ENCODE results near the gene AGRN.
"Not testable (repeated sequence)": the region's sequence is repeated elsewhere in the genome, so short reads cannot be mapped to it uniquely, and the experiment has no call there.

AGRN gene

DNA sequence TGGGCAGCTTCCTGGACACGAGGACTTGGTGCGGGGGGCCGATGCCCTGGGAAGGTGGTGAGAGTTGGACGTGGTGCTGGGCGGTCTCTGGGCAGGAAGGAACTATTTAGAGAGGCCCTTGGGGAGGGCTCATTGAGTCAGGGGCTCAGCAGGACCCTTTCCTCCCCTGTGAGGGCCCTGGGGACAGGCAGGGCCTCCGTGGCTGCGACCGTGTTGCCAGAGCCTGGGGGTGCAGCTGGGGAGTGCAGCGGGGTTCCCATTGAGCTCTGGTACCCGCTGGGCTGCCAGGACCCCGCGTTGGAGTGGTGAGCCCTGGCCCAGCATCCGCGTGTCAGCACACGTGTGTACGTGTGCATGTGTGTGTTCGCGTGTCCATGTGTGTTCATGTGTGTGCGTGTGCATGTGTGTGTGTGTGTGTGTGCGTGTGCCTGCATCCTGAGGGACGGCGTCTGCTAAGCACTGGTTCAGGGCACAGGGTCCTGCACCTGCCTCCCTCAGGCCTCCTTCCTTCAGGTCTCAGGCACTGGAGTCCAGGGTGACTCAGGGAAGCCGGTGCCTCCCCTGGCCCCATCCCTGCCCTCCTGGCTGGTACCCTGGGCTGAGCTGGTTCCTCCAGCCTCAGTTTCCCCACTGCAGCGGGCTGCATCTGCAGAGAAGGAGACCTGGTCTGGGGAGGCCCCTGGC lies 43.5 kb downstream of the AGRN start:
- peaks cover 46 to 79% of the 10 kb centered on the region in 2 donors for H3K27me3 ChIP-seq (ENCODE audit: control insufficient read depth in 1 of 2, insufficient read depth in 2 of 2, low read length in 2 of 2)

DNA sequence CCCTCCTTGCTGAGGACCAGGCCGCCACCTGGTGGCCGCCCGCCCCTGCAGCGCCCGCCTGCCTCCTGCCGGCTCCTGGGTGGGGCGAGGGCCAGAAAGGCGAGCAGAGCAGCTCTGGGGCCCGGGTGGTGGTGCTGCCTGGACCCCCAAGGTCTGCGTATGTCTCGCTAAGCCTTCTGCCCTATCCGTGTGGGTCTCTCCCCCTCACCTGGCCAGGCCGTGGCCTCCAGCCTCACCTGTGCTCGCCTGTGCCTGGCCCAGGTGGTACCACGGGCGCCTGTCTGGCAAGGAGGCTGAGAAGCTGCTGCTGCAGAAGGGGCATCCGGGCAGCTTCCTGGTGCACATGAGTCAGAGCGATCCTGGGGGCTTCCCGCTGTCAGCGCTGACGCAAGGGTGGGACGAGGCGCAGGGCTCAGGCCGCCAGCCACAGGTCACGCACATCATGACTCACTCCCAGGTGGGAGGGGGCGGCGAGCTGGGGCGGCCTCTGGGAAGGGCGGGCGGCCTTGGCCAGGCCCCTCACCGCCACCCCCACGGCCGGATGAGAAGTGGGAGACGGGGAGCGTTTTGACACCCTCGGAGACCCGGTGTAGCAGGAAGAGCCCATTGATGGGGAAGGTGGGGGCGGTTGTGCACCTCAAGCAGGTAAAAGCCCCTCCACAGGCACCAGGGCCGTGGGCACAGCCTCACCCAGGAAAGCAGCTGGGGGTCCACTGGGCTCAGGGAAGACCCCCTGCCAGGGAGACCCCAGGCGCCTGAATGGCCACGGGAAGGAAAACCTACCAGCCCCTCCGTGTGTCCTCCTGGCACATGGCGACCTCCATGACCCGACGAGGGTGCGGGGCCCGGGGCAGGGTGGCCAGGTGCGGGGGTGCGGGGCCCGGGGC lies 44.3 kb downstream of the AGRN start:
- H3K36me3 ChIP-seq (ENCODE audit: insufficient read depth, low read length): no peaks in the 10 kb centered on the region
- no peak overlapping the region for H3K9ac ChIP-seq (ENCODE audit: low read length)
- peaks cover 41 to 75% of the 10 kb centered on the region in 2 donors for H3K27me3 ChIP-seq (ENCODE audit: control insufficient read depth in 1 of 2, insufficient read depth in 2 of 2, low read length in 2 of 2)
- no peaks in the 10 kb centered on the region for H3K9me3 ChIP-seq (ENCODE audit: low read length)
- no peak overlapping the region for H3K27ac ChIP-seq (ENCODE audit: low read depth, low read length)
- H3K4me1 ChIP-seq (ENCODE audit: insufficient read depth, low read length): no peaks in the 10 kb centered on the region
- peak overlapping the region in 1 of 2 donors; percentile 15 for H3K4me3 ChIP-seq (ENCODE audit: low read depth in 1 of 2, low read length in 2 of 2)

More for the DNA sequence above, 43.5 kb downstream of the AGRN start:
- Histone ChIP-seq H3K9ac (ENCODE audit: low read length) (no peak overlapping the region), H3K9me3 (ENCODE audit: low read length) (no peaks in the 10 kb centered on the region), H3K27ac (ENCODE audit: low read depth, low read length) (no peak overlapping the region), H3K4me3 (ENCODE audit: low read depth in 1 of 2, low read length in 2 of 2) (no peak overlapping the region), H3K4me1 (ENCODE audit: insufficient read depth, low read length) (peaks cover 6% of the 10 kb centered on the region), H3K36me3 (ENCODE audit: insufficient read depth, low read length) (no peaks in the 10 kb centered on the region)

DNA sequence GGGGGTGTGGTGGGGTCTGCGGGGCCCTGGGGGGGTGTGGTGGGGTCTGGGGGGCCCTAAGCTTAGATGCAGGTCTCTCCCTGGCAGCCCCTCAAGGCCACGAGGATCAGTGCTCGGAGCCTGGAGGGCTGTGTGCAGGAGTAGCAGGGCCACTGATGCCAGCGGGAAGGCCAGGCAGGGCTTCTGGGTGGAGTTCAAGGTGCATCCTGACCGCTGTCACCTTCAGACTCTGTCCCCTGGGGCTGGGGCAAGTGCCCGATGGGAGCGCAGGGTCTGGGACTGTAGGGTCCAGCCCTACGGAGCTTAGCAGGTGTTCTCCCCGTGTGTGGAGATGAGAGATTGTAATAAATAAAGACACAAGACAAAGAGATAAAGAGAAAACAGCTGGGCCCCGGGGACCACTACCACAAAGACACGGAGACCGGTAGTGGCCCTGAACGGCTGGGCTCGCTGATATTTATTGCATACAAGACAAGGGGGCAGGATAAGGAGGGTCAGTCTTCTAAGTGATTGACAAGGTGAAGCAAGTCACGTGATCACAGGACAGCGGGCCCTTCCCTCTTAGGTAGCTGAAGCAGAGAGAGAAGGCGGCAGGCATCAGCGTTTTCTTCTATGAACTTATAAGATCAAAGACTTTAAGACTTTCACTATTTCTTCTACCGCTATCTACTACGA lies 45.5 kb downstream of the AGRN start:
- Histone ChIP-seq H3K9ac (ENCODE audit: low read length) (no peak overlapping the region), H3K27ac (ENCODE audit: low read depth, low read length) (no peak overlapping the region), H3K36me3 (ENCODE audit: insufficient read depth, low read length) (no peaks in the 10 kb centered on the region), H3K4me3 (ENCODE audit: low read depth in 1 of 2, low read length in 2 of 2) (no peak overlapping the region), H3K27me3 (ENCODE audit: control insufficient read depth in 1 of 2, insufficient read depth in 2 of 2, low read length in 2 of 2) (peaks cover 33 to 75% of the 10 kb centered on the region in 2 donors), H3K4me1 (ENCODE audit: insufficient read depth, low read length) (no peaks in the 10 kb centered on the region), H3K9me3 (ENCODE audit: low read length) (no peaks in the 10 kb centered on the region)

DNA sequence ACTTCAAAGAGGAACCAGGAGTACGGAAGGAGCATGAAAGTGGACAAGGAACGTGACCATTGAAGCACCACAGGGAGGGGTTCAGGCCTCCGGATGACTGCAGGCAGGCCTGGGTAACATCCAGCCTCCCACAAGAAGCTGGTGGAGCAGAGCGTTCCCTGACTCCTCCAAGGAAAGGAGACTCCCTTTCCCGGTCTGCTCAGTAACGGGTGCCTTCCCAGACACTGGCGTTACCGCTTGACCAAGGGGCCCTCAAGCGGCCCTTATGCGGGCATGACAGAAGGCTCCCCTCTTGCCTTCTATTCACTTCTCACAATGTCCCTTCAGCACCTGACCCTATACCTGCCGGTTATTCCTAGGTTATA lies 46.0 kb downstream of the AGRN start:
- H3K36me3 ChIP-seq (ENCODE audit: insufficient read depth, low read length); H3K4me1 ChIP-seq (ENCODE audit: insufficient read depth, low read length); H3K27ac ChIP-seq (ENCODE audit: low read depth, low read length); H3K9ac ChIP-seq (ENCODE audit: low read length); H3K9me3 ChIP-seq (ENCODE audit: low read length); H3K4me3 ChIP-seq (ENCODE audit: low read depth in 1 of 2, low read length in 2 of 2): not testable (repeated sequence)
- peaks cover 31 to 75% of the 10 kb centered on the region in 2 donors for H3K27me3 ChIP-seq (ENCODE audit: control insufficient read depth in 1 of 2, insufficient read depth in 2 of 2, low read length in 2 of 2)

DNA sequence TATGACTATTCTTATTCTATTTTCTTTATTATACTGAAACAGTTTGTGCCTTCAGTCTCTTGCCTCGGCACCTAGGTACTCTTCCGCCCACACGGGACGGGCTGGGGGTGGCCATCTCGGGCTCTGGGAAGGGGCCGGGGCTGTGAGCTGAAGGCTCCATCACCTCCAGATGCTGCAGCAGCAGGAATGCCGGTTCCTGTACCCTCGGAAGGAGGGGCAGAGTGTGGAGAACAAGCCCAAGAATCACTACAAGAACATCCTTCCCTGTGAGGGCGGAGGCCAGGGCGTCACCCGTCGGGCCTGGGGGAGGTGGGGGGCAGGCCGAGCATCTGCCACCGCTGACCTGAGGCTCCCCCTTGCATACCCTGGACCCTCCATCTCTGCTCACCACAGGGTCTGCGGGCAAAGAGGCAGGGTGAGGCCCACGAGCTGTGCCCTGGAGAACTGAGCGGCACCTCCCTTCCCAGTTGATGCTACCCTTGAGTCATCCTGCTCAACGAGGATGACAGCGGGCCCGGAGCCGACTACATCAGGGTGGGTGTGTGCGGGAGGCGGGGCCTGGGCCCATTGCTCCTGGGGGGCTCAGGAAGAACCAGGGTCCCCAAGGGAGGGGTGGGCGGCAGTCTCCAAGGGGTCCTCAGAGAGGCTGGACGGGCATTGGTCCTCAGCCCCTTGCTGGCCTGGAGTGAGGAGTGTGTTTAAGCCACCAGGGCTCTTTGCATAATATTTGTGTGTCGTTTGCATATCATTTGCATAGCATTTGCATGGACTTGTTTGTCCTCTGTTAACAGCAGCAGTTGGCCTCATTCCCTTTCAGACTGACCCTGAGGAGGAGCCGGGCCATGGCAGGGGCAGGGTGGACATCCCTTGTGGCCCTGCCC lies 46.7 kb downstream of the AGRN start:
- Histone ChIP-seq H3K27ac (ENCODE audit: low read depth, low read length) (no peak overlapping the region), H3K9me3 (ENCODE audit: low read length) (no peaks in the 10 kb centered on the region), H3K36me3 (ENCODE audit: insufficient read depth, low read length) (no peaks in the 10 kb centered on the region), H3K4me1 (ENCODE audit: insufficient read depth, low read length) (no peaks in the 10 kb centered on the region), H3K9ac (ENCODE audit: low read length) (no peak overlapping the region), H3K27me3 (ENCODE audit: control insufficient read depth in 1 of 2, insufficient read depth in 2 of 2, low read length in 2 of 2) (peaks cover 24 to 70% of the 10 kb centered on the region in 2 donors), H3K4me3 (ENCODE audit: low read depth in 1 of 2, low read length in 2 of 2) (no peak overlapping the region)

DNA sequence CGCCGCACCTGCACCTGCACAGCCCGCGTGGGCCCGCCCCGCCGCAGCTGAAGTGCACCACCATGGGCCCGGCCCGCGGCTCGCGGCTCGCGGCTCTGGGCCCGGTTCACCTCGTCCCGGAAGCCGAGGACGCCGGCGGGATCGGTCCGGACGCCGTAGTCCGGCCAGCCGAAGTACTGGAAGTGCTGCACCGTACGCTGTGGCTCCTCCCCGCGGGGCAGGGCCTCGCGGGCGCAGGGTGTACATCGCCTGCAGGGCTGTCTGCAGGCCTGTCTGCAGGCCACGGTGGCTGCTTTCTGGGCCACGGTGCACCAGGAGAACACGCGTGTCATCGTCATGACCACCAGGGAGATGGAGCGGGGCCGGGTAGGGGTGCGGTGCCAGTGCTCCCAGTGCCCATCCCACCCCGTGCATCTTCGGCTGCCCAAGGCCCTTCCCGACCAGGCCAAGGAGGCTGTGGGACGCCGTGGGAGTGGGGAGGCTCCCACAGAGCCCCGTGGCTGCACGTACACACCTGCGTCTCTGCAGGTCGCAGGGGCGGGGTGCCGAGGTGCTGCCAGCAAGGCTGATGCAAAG lies 47.5 kb downstream of the AGRN start:
- H3K36me3 ChIP-seq (ENCODE audit: insufficient read depth, low read length): no peaks in the 10 kb centered on the region
- no peak overlapping the region for H3K9ac ChIP-seq (ENCODE audit: low read length)
- no peaks in the 10 kb centered on the region for H3K9me3 ChIP-seq (ENCODE audit: low read length)
- no peak overlapping the region for H3K4me3 ChIP-seq (ENCODE audit: low read depth in 1 of 2, low read length in 2 of 2)
- H3K4me1 ChIP-seq (ENCODE audit: insufficient read depth, low read length): no peaks in the 10 kb centered on the region
- H3K27ac ChIP-seq (ENCODE audit: low read depth, low read length): no peak overlapping the region
- peaks cover 23 to 71% of the 10 kb centered on the region in 2 donors for H3K27me3 ChIP-seq (ENCODE audit: control insufficient read depth in 1 of 2, insufficient read depth in 2 of 2, low read length in 2 of 2)

DNA sequence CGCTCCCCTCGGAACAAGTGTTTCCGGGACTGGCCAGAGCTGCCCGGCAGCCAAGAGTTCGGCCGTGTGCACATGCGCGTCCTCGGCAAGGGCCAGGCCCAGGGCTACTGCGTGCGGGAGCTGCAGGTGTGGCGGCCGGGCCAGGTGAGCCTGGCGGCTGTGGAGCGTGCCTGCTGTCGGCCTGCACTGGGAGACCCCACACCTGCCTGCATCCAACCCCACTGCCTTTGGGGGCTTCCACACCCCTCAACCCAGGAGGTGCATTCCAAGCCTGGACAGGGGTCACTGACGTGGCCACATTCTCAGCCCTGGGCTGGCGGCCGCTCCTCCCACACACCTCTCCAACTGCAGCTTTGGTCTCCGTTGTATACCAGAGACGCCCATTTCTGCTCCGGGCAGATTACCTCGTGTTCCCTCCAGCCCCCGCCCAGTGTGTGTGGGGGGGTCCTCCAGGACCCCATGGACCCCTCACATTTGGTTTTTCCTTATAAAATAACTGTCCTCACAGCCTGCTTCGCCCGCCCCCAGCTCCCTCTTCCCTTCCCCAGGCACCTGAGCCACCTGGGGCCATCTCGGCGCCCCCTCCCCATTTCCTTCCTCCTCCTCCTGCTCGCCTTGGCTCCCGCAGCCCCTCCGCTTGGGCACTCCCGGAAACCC lies 48.1 kb downstream of the AGRN start:
- Histone ChIP-seq H3K4me1 (ENCODE audit: insufficient read depth, low read length) (no peaks in the 10 kb centered on the region), H3K36me3 (ENCODE audit: insufficient read depth, low read length) (no peaks in the 10 kb centered on the region), H3K9ac (ENCODE audit: low read length) (no peak overlapping the region), H3K27me3 (ENCODE audit: control insufficient read depth in 1 of 2, insufficient read depth in 2 of 2, low read length in 2 of 2) (peaks cover 18 to 72% of the 10 kb centered on the region in 2 donors), H3K4me3 (ENCODE audit: low read depth in 1 of 2, low read length in 2 of 2) (no peak overlapping the region), H3K27ac (ENCODE audit: low read depth, low read length) (no peak overlapping the region), H3K9me3 (ENCODE audit: low read length) (no peaks in the 10 kb centered on the region)

DNA sequence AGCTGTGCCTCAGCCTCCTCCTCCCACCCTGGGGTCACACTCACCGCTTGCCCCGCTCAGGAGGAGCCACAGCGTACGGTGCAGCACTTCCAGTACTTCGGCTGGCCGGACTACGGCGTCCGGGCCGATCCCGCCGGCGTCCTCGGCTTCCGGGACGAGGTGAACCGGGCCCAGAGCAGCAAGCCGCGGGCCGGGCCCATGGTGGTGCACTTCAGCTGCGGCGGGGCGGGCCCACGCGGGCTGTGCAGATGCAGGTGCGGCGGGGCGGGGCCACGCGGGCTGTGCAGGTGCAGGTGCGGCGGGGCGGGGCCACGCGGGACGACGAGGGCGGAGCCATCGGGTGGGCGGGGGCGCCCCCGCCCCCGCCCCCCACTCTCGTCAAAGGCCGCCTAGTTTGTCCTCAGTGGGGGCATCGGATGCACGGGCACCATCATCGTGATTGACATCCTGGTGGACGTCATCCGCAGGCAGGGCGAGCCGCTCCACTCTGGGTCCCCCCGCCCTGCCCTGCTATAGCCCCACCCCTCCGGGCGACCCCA lies 48.7 kb downstream of the AGRN start:
- no peak overlapping the region for H3K27ac ChIP-seq (ENCODE audit: low read depth, low read length)
- H3K9me3 ChIP-seq (ENCODE audit: low read length): no peaks in the 10 kb centered on the region
- H3K36me3 ChIP-seq (ENCODE audit: insufficient read depth, low read length): no peaks in the 10 kb centered on the region
- H3K27me3 ChIP-seq (ENCODE audit: control insufficient read depth in 1 of 2, insufficient read depth in 2 of 2, low read length in 2 of 2): peaks cover 12 to 73% of the 10 kb centered on the region in 2 donors
- H3K4me1 ChIP-seq (ENCODE audit: insufficient read depth, low read length): no peaks in the 10 kb centered on the region
- H3K9ac ChIP-seq (ENCODE audit: low read length): no peak overlapping the region
- no peak overlapping the region for H3K4me3 ChIP-seq (ENCODE audit: low read depth in 1 of 2, low read length in 2 of 2)

DNA sequence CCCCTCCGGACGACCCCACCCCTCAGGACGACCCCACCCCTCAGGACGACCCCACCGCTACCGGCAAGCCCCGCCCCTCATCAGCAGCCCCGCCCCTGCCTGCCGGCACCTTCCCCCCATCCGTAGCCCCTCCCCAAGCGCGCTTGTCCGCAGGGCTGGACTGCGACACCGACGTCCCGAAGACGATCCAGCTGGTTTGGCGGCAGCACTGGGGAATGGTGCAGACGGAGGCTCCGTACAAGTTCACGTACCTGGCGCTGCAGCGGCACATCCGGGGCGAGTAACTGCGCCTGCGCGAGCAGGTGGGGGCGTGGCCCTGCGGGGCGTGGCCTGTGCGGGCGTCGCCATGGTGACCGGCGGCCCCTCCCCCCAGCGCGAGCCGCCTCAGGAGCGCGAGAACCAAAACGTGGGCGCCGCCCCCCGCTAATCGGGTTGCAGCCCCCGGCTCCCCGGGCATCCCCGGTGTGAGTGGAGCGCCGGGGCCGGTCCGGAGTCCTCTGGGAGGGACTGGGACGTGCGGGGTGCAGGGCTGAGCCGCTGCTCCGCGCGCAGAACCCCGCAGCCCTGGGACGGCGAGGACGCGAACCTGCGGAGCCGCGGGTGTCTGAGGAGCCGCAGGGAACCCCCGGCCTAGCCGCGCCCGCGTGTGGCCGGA lies 49.3 kb downstream of the AGRN start:
- no peaks in the 10 kb centered on the region for H3K9me3 ChIP-seq (ENCODE audit: low read length)
- peak overlapping the region in 1 of 2 donors; percentile 38 for H3K4me3 ChIP-seq (ENCODE audit: low read depth in 1 of 2, low read length in 2 of 2)
- H3K27me3 ChIP-seq (ENCODE audit: control insufficient read depth in 1 of 2, insufficient read depth in 2 of 2, low read length in 2 of 2): peaks cover 10 to 73% of the 10 kb centered on the region in 2 donors
- no peak overlapping the region for H3K9ac ChIP-seq (ENCODE audit: low read length)
- H3K27ac ChIP-seq (ENCODE audit: low read depth, low read length): no peak overlapping the region
- H3K36me3 ChIP-seq (ENCODE audit: insufficient read depth, low read length): no peaks in the 10 kb centered on the region
- H3K4me1 ChIP-seq (ENCODE audit: insufficient read depth, low read length): no peaks in the 10 kb centered on the region

All from muscle layer of colon (tissue), 2 donors.